ENCODE data around the gene LSAMP. TPM values are rescaled to one million over a fixed set of nuclear protein-coding genes. Genes with fewer than 3 reads are reported as not detected.

Gene LSAMP
- not detected in 2 replicates for total RNA-seq

DNA sequence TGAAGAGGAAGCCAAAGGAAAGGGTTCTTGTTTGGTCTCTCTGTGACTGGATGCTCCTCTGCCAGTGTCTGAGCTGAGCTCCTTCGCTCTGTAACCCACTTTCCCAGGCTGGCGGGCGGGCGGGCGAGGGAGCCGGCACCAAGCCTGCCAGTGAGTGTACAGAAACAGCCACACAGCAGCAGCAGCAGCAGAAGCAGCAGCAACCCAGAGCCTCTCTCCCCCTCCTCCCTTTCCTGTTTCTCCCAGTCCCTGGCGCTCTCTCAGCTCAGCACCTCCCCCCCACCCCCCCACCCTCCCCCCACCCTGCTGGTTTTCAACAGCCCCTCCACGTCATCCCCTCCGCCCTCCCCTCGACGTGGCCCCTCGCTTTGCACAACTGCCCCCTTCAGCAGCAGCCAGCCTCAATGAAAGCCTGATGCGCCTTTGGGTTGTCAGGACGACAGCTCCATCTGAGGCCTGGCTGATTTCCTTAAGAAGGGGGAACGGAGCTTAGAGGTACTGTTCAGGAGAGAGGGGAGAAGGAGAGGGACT lies at the start of gene LSAMP:
TSS of gene LSAMP (minus strand) at position 177 of the 531 bp plus-strand sequence.
- Mint-ChIP-seq H3K27me3 (peaks cover 10% of the 10 kb centered on the region), H3K9me3 (no peaks in the 10 kb centered on the region), H3K4me1 (no peaks in the 10 kb centered on the region), H3K4me3 (no peak within 1 kb of the TSS), H3K27ac (no peak within 1 kb of the TSS), H3K36me3 (ENCODE audit: low read depth) (no peaks in the 10 kb centered on the region)
- no peak for DNase-seq
- intact Hi-C loops (cut with micrococcal nuclease) = no loop called here

DNA sequence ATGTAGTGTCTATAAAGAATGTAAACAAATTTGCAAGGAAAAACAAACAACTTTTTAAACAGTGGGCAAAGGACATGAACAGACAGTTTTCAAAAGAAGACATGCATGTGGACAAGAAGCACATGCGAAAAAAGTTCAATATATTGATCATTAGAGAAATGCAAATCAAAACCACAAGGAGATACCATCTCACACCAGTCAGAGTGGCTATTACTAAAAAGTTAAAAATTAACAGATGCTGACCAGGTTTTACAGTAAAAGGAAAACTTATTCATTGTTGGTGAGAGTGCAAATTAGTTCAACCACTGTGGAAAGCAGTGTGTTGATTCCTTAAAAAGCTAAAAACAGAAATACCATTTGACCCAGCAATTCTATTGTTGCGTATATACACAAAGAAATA lies 47.1 kb upstream of the LSAMP start:
- Mint-ChIP-seq H3K36me3 (ENCODE audit: low read depth) (no peaks in the 10 kb centered on the region), H3K4me3 (no peak overlapping the region), H3K27ac (no peak overlapping the region), H3K27me3 (no peaks in the 10 kb centered on the region), H3K9me3 (peaks cover 6% of the 10 kb centered on the region), H3K4me1 (no peaks in the 10 kb centered on the region)
- intact Hi-C loops (cut with micrococcal nuclease) = no loop called here
- no peak for DNase-seq

DNA sequence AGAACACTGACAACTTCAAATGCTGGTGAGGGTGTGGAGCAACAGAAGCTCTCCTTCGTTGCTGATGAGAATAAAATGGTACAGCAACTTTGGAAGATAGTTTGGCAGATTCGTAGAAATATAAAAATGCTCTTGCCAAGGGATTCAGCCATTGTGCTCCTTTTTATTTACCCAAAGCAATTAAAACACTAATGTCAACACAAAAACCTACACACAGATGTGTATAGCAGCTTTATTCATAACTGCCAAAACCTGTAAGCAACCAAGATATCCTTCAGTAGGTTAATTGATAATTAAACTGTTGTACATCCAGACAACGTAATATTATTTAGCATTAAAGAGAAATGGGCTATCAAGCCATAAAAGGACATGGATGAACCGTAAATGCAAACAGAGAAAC lies 37.8 kb upstream of the LSAMP start:
- intact Hi-C loops (cut with micrococcal nuclease) = no loop called here
- Mint-ChIP-seq H3K4me3 (no peak overlapping the region), H3K9me3 (peaks cover 10% of the 10 kb centered on the region), H3K27me3 (no peaks in the 10 kb centered on the region), H3K4me1 (no peaks in the 10 kb centered on the region), H3K36me3 (ENCODE audit: low read depth) (no peaks in the 10 kb centered on the region), H3K27ac (no peak overlapping the region)
- no peak for DNase-seq

DNA sequence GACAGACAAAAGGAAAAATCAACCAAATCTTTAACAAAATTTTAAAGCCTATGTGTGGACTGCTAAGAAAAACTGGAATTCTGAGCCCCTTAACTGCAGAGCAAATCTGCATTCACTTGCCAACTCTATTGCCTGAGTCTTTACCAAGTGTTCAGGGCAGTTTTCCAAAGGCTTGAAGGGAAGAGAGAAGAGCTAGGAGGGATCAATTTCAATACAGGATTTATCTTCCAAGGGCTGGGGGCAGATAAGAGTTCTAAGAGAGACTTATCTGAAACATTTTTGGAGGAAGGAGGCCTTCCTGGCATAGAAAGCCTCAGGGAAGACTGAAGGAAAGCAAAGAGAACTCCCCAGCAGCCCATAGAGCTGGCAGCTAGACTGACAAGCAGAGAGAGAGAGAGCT lies 31.4 kb upstream of the LSAMP start:
- intact Hi-C loops (cut with micrococcal nuclease) = no loop called here
- DNase-seq = no peak
- no peaks in the 10 kb centered on the region for H3K36me3 Mint-ChIP-seq (ENCODE audit: low read depth)
- no peak overlapping the region for H3K4me3 Mint-ChIP-seq
- no peaks in the 10 kb centered on the region for H3K4me1 Mint-ChIP-seq
- peaks cover 12% of the 10 kb centered on the region for H3K9me3 Mint-ChIP-seq
- H3K27ac Mint-ChIP-seq = no peak overlapping the region
- no peaks in the 10 kb centered on the region for H3K27me3 Mint-ChIP-seq

DNA sequence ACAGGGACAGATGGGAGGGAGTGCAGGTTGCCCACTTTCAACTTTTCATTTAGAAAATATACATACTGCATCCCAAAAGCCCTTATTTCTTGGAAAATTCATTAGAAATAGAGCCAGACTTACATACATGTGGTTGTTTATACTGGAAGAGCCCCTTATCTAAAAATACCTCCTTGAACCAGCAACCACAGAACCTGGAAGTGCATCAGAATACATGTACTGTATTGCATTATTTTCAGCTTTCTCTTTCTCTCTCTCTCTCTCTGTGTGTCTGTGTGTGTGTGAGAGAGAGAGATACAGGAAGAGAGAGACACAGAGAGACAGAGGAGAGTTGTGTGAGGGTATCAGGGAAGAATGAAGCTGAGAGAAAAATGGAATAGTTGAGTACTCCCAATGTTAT lies 29.5 kb upstream of the LSAMP start:
- no peak for DNase-seq
- Mint-ChIP-seq H3K4me3 (no peak overlapping the region), H3K27ac (no peak overlapping the region), H3K9me3 (peaks cover 9% of the 10 kb centered on the region), H3K36me3 (ENCODE audit: low read depth) (no peaks in the 10 kb centered on the region), H3K27me3 (no peaks in the 10 kb centered on the region), H3K4me1 (no peaks in the 10 kb centered on the region)
- intact Hi-C loops (cut with micrococcal nuclease) = no loop called here

DNA sequence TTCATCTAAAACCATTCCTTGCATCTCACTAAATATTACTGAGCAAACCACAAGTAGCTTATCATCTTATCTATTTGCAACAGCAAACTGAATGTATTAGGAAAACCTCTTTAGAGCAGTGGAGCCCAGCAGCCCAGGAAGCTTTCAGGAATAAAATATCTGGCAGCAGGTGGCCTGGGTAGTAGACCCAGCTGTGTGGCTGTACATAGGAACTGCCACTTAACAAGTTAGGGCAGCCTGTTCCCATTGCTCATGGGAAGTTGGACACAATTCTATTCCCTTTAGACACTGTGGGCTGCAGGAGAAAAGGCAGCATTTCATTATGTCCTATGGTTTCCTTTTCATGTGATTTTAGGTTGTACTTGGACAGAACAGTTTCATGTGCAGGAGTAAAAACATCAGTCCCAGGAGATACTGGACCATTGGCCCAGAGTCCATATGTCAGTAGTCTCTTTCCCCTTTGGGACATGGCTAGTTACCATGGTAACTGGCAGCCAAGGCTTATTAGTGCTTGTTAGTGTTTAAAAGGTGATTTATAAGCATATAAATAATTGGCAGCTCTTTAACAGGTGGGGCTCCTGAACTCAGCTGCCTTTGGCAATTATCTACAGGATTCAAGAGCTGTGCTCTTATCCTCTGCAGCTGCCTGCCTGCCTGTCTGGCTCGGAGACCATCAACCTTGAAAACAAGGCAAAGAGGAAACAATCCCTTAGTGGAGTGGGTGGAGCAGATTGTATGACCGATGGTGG lies 28.9 kb upstream of the LSAMP start:
- intact Hi-C loops (cut with micrococcal nuclease) = no loop called here
- Mint-ChIP-seq H3K27ac (no peak overlapping the region), H3K4me1 (no peaks in the 10 kb centered on the region), H3K27me3 (no peaks in the 10 kb centered on the region), H3K9me3 (peaks cover 12% of the 10 kb centered on the region), H3K4me3 (no peak overlapping the region), H3K36me3 (ENCODE audit: low read depth) (no peaks in the 10 kb centered on the region)
- DNase-seq = no peak

DNA sequence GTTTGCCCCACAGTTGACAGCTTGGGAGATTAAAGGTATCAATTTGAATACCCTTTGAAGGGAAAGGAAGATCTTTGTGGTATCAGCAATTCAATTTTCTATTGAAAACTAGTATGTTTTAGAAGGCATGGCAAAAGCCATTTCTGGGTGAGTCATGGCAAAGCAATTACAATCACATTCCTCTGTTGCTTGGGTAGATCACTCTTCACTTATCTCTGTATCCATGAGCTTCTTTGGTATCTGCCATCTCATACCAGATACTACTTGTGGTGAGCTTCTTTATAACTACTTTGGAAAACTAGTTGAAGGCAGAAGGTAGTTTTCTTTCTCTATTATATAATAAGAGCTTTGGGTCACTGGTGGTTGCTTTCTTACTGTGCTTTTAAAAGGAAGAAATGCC lies 28.3 kb upstream of the LSAMP start:
- Mint-ChIP-seq H3K27ac (no peak overlapping the region), H3K4me3 (no peak overlapping the region), H3K27me3 (no peaks in the 10 kb centered on the region), H3K4me1 (no peaks in the 10 kb centered on the region), H3K36me3 (ENCODE audit: low read depth) (no peaks in the 10 kb centered on the region), H3K9me3 (peaks cover 12% of the 10 kb centered on the region)
- intact Hi-C loops (cut with micrococcal nuclease) = no loop called here
- DNase-seq = no peak

DNA sequence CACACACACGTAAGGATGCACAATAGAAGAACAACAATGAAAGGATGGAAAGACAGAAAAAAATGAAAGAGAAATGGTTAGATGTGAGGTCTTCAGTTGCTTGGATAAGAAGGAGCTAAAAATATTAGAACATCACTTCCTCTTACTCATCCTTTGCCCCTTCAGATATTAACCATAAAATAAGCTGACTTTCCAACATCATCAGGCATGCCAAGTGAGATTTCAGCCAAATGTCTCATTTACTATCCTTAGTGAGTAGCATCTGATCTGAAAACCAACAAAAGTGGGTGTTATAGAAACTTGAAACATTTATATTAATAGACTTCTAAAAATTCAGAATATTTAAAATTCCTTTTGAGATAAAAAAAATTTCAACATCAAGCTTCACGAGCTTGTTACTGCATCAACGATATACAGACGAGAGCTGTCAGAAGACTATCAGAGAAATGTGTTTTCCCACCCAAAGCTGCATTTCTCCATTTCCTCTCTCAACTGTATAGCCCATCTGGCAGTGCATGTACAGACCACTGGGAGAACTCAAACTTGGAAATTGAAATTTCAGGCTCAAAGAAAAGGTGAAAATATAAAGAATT lies 25.4 kb upstream of the LSAMP start:
- no peaks in the 10 kb centered on the region for H3K4me1 Mint-ChIP-seq
- DNase-seq = no peak
- intact Hi-C loops (cut with micrococcal nuclease) = no loop called here
- no peak overlapping the region for H3K27ac Mint-ChIP-seq
- H3K4me3 Mint-ChIP-seq = no peak overlapping the region
- H3K36me3 Mint-ChIP-seq (ENCODE audit: low read depth) = no peaks in the 10 kb centered on the region
- peaks cover 7% of the 10 kb centered on the region for H3K9me3 Mint-ChIP-seq
- H3K27me3 Mint-ChIP-seq = no peaks in the 10 kb centered on the region

DNA sequence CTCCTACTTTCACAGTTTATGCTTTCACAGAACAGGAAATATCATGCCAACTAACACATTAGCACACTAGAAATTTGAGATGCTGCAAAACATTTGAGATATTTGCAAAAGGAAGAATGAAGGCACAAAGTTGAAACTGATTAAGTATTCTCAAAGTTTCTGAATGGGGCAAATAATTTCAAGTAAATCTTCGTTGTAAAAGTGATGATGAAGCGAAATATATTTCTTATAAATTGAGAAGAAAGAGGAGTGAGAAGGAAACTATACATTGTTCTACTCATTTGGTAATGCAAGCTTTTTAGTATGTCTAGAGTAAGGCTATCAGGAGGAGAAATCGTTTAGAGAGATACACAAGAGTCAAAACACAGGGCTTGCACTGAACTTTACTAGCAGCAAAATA lies 24.3 kb upstream of the LSAMP start:
- H3K9me3 Mint-ChIP-seq = peaks cover 7% of the 10 kb centered on the region
- no peaks in the 10 kb centered on the region for H3K36me3 Mint-ChIP-seq (ENCODE audit: low read depth)
- H3K4me1 Mint-ChIP-seq = no peaks in the 10 kb centered on the region
- H3K27me3 Mint-ChIP-seq = no peaks in the 10 kb centered on the region
- intact Hi-C loops (cut with micrococcal nuclease) = no loop called here
- no peak for DNase-seq
- H3K4me3 Mint-ChIP-seq = no peak overlapping the region
- no peak overlapping the region for H3K27ac Mint-ChIP-seq

DNA sequence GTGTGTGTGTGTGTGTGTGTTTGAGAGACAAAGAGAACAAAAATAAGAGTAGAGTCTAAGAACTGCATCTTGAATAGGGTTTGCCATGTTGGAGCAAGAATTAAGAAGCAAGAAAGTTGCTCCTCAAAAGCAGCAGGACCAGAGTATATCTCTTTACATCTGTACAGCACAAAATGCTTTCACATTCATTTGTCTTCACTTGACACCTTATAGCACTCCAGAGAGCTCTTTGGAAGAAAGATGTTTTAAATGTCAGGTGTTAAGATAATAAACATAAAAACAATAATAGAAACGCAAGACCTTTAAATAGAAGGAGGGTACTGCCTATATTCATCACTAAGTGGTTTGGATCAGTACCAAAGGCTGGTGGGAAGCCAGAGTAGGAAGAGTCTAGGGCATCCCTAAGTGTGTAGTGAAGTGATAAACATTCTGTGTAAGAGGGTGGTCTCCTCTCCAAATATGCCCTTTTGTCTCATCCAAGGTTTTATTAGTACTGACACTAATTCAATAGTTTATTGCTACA lies 19.1 kb upstream of the LSAMP start:
- no peak for DNase-seq
- Mint-ChIP-seq H3K4me1 (no peaks in the 10 kb centered on the region), H3K27me3 (no peaks in the 10 kb centered on the region), H3K4me3 (no peak overlapping the region), H3K36me3 (ENCODE audit: low read depth) (no peaks in the 10 kb centered on the region), H3K27ac (no peak overlapping the region), H3K9me3 (peaks cover under 1% of the 10 kb centered on the region)
- intact Hi-C loops (cut with micrococcal nuclease) = no loop called here

DNA sequence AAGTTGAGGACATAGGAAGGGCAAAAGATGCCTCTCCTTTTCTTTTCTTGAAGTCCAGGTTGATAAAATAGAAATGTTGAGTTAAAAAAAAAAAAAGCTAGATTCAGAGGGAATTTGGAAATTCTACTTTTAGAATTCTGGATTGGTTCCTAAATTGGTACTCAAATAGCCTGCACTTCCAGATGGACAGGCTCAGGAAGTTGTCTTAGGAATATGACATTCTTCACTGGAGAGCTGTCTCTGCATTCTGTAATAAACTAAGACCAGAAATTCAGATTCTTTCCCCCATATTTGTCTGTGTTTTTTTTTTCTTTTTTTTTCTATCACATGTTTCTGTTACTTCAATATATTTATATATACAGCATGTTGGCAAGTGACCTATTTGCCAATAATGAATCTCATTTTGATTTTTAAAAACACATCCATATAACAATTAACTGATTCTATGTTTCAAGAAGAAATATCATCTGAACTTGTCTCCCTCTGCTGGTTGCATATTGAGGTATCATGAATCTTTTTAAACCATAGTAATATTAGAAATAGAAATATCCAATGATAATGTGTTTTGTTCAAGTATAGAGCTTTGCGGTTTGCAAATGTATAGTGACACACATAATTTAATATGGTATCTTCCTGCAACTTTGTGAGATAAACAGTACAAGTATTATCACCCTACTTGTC lies 8.5 kb upstream of the LSAMP start:
- H3K9me3 Mint-ChIP-seq = no peaks in the 10 kb centered on the region
- H3K4me1 Mint-ChIP-seq = no peaks in the 10 kb centered on the region
- DNase-seq = no peak
- H3K27me3 Mint-ChIP-seq = no peaks in the 10 kb centered on the region
- no peak overlapping the region for H3K27ac Mint-ChIP-seq
- no peak overlapping the region for H3K4me3 Mint-ChIP-seq
- no peaks in the 10 kb centered on the region for H3K36me3 Mint-ChIP-seq (ENCODE audit: low read depth)
- intact Hi-C loops (cut with micrococcal nuclease) = no loop called here

DNA sequence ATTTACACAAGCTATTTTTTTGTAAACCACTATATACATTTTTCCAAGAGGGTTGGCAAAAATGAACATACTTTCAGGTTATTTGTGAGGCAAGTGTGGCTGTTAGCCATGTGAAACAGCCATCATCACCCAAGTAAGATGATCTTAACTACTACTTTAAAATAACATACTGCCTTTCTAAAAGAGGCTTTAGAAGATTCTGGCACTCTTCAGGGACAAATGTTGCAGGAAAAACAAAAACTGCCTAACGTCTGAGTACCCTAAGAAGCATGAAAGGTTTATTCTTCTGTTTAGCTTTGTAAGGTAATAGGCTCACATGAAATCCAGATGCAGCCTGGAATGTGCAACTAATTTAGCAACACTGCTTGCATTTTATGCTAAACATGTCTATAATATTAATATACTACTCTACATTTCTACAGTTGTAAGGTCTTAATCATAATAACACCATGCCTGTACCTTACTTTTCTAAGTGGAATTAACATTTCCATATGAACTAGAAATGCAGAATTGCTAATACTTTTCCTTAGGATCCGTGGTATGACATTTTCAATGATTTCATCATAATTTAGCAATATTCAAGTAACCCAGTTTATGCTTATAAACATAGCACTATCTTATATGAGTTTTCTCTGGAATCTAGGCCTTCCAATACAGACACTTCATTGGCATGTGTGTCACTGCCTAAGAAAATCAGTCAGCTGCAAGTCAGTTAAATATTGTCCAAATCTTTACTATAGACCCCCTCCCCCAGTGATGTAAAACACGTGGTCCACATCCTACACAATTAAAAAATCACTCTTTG lies 4.5 kb upstream of the LSAMP start:
- Mint-ChIP-seq H3K4me1 (no peaks in the 10 kb centered on the region), H3K27me3 (peaks cover 2% of the 10 kb centered on the region)

DNA sequence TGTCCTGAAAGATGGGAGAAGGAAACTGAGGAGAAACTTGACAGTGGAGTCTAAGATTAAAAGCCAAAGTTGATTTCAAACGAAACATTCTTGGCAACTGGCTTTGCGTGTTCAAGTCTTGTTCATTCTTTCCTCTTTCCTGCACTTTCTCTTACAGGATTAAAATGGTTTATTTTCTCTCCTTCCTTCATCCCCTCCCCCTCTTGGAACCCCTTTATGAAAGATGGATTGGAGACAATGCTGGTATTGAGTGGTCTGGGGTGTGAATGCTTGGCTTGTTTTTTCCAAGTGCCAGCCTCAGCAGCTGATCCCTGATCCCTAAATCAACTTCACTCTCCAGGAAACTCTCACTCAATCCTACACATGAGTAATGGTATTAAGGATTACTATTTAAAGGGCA lies 703 bp upstream of the LSAMP start:
- no peak for DNase-seq
- H3K9me3 Mint-ChIP-seq = no peaks in the 10 kb centered on the region
- intact Hi-C loops (cut with micrococcal nuclease) = no loop called here
- no peaks in the 10 kb centered on the region for H3K36me3 Mint-ChIP-seq (ENCODE audit: low read depth)
- H3K27ac Mint-ChIP-seq = no peak overlapping the region
- no peak overlapping the region for H3K4me3 Mint-ChIP-seq
- H3K27me3 Mint-ChIP-seq = peaks cover 10% of the 10 kb centered on the region
- no peaks in the 10 kb centered on the region for H3K4me1 Mint-ChIP-seq

More for the DNA sequence above, 4.5 kb upstream of the LSAMP start:
- Mint-ChIP-seq H3K4me3 (no peak overlapping the region), H3K9me3 (no peaks in the 10 kb centered on the region), H3K27ac (no peak overlapping the region), H3K36me3 (ENCODE audit: low read depth) (no peaks in the 10 kb centered on the region)
- DNase-seq = no peak
- intact Hi-C loops (cut with micrococcal nuclease) = no loop called here

Data from activated CD4-positive, alpha-beta T cell treated with anti-CD3 and anti-CD28 coated beads, Interleukin-2, amount 10 ng/mL, durations not matched to agents 24 days and 14 days (primary cell).